Astrocyte of the spinal cord (primary cell): ENCODE data around the gene ACVRL1.

Experiments used
- DNase-seq: peaks from one replicate; pipeline ENCODE4 v3.0.0; 2011; ENCODE audit warnings: low read depth, low spot score
- H3K4me3 ChIP-seq: 2 replicates; pipeline ENCODE4 v1.5.1; 2011; ENCODE audit warnings: low read depth, mild to moderate bottlenecking, low read length, moderate library complexity
- CTCF ChIP-seq: IDR thresholded peaks from 2 replicates; pipeline ENCODE4 v1.5.1; 2012; ENCODE audit warnings: low read depth, mild to moderate bottlenecking, low read length, inconsistent platforms
- in situ Hi-C: cut with HindIII; loops from 2 replicates; pipeline ENCODE4 v1.10.0; 2017; ENCODE audit warnings: low sequenced_read_pairs

ACVRL1 gene

GRCh38 chr12:51907083-51907855 lies at the start of gene ACVRL1:
Gene ACVRL1 (plus strand): TSS chr12:51907504. CDS start chr12:51912475, 4,971 bp downstream.
- in situ Hi-C loops = no loop called here
- no peak for TF ChIP-seq CTCF
- DNase-seq = no peak
- H3K4me3 ChIP-seq = peak within 1 kb of the TSS; percentile 35

GRCh38 chr12:51860986-51861385 lies 46.3 kb upstream of the ACVRL1 start:
- in situ Hi-C loops = no loop called here
- DNase-seq = no peak
- TF ChIP-seq CTCF = no peak
- no peak overlapping the region for H3K4me3 ChIP-seq

GRCh38 chr12:51862947-51863346 lies 44.4 kb upstream of the ACVRL1 start:
- no peak overlapping the region for H3K4me3 ChIP-seq
- no peak for TF ChIP-seq CTCF
- in situ Hi-C loops = no loop called here
- no peak for DNase-seq

- H3K4me3 ChIP-seq = peak overlapping the region; percentile 30
- no peak for DNase-seq
- in situ Hi-C loops = no loop called here
- no peak for TF ChIP-seq CTCF
Measured at GRCh38 chr12:51863363-51863932, 43.9 kb upstream of the ACVRL1 start.

GRCh38 chr12:51863933-51864832 lies 43.1 kb upstream of the ACVRL1 start:
- in situ Hi-C loops = no loop called here

More at GRCh38 chr12:51863933-51864832, 43.1 kb upstream of the ACVRL1 start:
- H3K4me3 ChIP-seq = peak overlapping the region; percentile 30
- TF ChIP-seq CTCF = no peak
- DNase-seq = peak; percentile 18
